T47D (cell line): Measurements from ENCODE around the gene NDUFAF2.
"Not testable (repeated sequence)": the region's sequence is repeated elsewhere in the genome, so short reads cannot be mapped to it uniquely, and the experiment has no call there.

Experiments
- DNase-seq, 2 experiments: peaks; one replicate each; pipeline versions ENCODE4 v3.0.0 to v3.0.0-alpha.2; 2011 to 2012; ENCODE audit warnings: low read depth in 1 of 2, low spot score in 1 of 2
- JUND ChIP-seq: IDR thresholded peaks from 2 replicates; pipeline ENCODE4 v1.6.1; 2012; ENCODE audit warnings: low read depth
- in situ Hi-C: cut with HindIII; loops from 2 replicates; pipeline ENCODE4 v1.10.0; 2016; ENCODE audit warnings: low sequenced_read_pairs, low pct_unique_long_range_greater_than_20kb

The NDUFAF2 gene

GRCh38 chr5:61076626-61077025 lies 131.6 kb downstream of the NDUFAF2 start:
- no peak for TF ChIP-seq JUND
- no peak for DNase-seq
- in situ Hi-C loops: no loop called here

DNA sequence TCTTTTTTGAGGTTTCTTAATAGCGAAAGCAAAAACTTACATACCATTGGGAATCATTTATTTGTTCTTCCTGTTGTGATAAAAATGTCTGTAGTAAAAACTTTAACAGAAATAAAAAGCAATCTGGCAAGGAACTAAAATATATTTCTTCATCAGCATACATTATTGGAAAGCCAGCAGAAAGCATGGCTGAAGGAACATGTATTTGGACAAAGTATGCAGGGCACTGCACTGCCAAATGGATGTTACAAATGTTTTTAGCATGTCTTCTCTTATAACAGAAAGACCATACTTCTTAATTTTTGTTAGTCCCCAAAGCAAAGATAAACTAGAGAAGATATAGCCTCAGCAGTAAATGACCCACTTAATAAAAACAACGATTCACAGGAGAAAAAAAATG lies 136.7 kb downstream of the NDUFAF2 start:
- in situ Hi-C loops: no loop called here
- no peak for DNase-seq
- TF ChIP-seq JUND: no peak

DNA sequence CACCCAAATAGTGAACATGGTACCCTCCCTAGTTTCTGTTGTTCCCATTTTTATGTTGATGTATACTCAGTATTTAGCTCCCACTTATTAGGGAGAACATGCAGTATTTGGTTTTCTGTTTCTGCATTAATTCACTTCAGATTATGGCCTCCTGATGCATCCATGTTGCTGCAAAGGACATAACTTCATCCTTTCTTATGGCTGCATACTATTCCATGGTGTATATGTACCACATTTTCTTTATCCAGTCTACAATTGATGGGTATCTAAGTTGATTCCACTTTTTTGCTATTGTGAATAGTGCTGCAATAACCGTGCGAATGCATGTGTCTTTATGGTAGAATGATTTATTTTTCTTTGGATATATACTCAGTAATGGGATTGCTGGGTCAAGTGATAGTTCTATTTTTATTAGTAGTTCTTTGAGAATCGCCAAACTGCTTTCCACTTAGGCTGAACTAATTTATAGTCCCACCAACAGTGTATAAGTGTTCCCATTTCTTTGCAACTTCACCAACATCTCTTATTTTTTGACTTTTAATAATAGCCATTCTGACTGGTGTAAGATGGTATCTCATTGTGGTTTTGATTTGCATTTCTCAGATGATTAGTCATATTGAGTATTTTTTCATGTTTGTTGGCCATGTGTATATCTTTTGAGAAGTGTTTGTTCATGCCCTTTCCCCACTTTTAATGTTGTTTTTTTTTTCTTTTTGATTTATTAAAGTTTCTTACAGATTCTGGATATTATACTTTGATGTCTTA lies 137.7 kb downstream of the NDUFAF2 start:
- DNase-seq: no peak
- TF ChIP-seq JUND: no peak
- in situ Hi-C loops: no loop called here

DNA sequence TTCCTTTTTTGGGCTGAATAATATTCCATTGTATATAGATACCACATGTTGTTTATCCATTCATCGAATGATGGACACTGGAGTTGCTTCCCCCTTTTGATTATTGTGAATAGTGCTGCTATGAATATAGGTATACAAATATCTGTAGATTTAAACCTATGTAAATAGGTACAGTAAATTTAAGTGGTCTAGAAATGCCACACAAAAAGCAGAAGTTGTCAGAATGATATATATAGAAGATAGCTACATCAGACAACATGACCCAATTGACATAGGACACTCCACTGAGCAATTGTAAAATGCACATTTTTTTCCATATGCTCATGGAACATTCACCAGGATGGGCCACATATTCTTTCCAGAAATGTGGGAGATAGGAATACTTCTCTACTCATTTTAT lies 139.7 kb downstream of the NDUFAF2 start:
- TF ChIP-seq JUND: no peak
- in situ Hi-C loops: no loop called here

GRCh38 chr5:61085885-61086284 lies 140.9 kb downstream of the NDUFAF2 start:
- TF ChIP-seq JUND: no peak
- DNase-seq: no peak
- in situ Hi-C loops: no loop called here

More for the DNA sequence above, 139.7 kb downstream of the NDUFAF2 start:
- no peak for DNase-seq

DNA sequence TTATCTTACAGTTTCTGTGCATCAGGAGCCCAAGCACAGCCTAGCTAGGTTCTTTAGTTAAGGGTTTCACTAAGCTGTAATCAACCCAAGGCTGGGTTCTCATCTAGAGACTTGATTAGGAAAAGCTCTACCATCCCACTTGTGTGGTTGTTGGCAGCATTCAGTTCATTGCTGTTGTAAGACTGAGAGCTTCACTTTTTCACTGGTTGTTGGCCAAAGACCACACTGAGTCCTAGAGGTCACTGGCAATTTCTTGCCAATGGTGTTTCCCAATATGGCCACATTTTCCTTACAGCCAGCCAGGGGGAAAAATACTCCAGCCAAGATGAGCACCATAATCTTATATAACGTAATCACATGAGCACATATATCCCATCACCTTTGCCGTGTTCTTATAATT lies 142.9 kb downstream of the NDUFAF2 start:
- DNase-seq: no peak
- in situ Hi-C loops: no loop called here
- no peak for TF ChIP-seq JUND

- in situ Hi-C loops: no loop called here
- DNase-seq: no peak
- no peak for TF ChIP-seq JUND
Observed at GRCh38 chr5:61089351-61089750, 144.3 kb downstream of the NDUFAF2 start.

- DNase-seq, in situ Hi-C loops: not testable (repeated sequence)
Observed at GRCh38 chr5:61093046-61093771, 148.2 kb downstream of the NDUFAF2 start.

DNA sequence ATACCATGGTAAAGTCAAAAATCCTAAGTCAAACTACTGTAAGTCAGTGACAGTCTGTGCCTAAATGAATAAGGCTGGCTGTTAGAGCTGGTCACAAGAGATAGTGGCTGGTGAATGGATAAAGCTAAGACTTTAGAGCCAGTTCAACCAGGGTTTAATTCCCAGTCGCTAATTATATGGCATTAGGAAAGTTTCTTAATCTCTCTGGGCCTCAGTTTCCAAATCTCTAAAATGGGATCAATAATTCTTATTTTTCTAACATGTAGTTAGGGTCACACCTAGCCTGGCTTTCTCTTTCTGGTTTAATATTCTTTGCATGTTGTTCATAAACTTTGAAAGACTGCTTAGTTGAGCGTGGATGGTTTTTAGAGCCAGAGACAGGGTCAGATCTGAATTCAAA lies 152.5 kb downstream of the NDUFAF2 start:
- in situ Hi-C loops: no loop called here
- TF ChIP-seq JUND: no peak
- DNase-seq: no peak

DNA sequence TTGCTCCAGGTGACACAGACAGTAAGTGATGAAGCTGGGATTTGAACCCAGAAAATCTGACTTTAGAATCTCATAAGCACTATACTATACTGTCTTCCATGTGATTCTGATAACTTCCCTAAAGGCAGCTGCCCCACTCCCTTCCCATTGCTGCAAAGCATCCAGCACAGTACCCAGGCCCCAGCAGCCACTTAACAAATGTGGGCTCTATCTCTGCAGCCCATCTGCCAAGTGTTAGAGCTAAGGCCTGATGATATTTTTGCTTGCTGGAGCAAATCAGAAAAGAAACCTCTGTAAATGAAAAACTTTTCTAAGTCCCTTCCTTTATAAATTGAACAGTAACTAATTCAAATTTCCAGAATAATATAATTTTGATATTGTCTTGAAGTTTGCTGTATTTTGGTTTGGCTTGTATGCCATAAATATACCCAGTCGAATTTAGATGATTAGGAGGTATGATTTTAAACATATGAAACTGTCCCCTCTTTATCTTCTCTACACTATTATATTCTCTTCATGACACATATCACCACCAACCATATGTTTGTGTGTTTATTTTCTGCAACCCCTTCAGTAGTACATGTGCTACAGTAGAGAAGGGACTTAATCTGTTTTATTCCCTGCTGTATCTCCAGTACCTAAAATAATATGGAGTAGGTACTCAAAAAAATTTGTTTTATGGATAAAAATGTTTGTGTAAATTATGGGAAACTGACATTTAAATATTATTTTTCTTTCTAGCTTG lies 153.4 kb downstream of the NDUFAF2 start:
- no peak for DNase-seq
- in situ Hi-C loops: no loop called here
- TF ChIP-seq JUND: no peak

DNA sequence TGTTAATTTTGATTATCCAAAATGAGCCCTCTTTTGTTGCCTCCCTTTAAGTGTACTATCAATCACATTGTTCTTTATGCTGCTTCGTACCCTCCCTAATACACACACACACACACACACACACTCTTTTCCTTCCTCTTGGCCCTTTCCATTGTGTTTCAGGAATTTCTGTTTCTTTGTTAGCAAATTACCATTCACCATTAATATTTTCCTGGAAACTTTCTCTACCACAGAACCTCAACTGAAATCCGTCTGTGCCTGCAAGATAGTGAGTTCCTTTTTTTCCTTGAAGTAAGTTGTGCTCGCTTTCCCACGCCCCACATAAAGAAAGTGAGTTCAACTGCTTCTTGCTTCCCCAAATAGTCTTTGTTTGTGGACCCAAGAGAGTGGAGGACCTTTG lies 155.4 kb downstream of the NDUFAF2 start:
- no peak for DNase-seq
- in situ Hi-C loops: no loop called here
- TF ChIP-seq JUND: no peak

DNA sequence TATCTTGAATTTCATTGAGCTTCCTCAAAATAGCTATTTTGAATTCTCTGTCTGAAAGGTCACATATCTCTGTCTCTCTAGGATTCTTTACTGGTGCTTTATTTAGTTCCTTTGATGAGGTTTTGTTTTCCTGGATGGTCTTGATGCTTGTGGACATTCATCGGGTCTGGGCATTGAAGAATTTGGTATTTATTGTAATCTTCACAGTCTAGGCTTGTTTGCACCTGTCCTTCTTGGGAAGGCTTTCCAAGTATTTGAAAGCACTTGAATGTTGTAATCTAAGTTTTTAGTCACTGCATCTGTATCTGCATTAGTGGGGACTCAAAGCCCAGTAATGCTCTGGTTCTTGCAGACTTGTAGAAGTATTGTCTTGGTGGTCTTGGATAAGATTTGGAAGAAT lies 169.4 kb downstream of the NDUFAF2 start:
- in situ Hi-C loops: no loop called here
- TF ChIP-seq JUND: no peak
- DNase-seq: no peak

DNA sequence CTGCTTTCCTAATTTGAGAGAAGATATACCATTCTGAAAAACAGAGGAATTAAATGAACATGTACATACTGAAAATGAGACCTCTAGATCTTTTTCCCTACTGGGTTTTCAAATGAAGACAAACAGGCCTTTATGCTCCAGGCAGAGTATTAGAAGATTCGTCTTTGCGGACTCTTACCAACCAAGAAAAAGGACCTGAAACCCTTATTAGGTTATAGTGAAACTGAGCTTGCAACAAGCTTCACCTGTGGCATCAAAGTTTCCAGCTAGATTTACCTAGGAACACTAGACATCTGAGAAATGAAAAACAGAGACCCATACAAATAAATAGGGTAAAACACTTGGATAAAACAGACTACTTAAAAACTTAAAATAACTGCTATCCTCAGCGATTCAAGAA lies 171.0 kb downstream of the NDUFAF2 start:
- TF ChIP-seq JUND: no peak
- in situ Hi-C loops: no loop called here
- no peak for DNase-seq
